ENCODE results near the gene UBXN2A.

Gene UBXN2A

GRCh38 chr2:23941644-23942043 is 1.4 kb downstream of the UBXN2A start:
- H2BK120ac ChIP-seq (ENCODE audit: low read depth, low read length) = no peak overlapping the region
- H2BK12ac ChIP-seq (ENCODE audit: low read length) = no peak overlapping the region
- no peak overlapping the region for H2BK5ac ChIP-seq (ENCODE audit: low read length)
- H4K8ac ChIP-seq (ENCODE audit: low read depth, low read length) = no peak overlapping the region
- no peak overlapping the region for H2AK5ac ChIP-seq (ENCODE audit: low read depth, low read length)
- no peak overlapping the region for H3K14ac ChIP-seq (ENCODE audit: low read length)
- no peaks in the 10 kb centered on the region for H3K79me1 ChIP-seq (ENCODE audit: low read depth, low read length)
- no peak overlapping the region for H3K4me2 ChIP-seq (ENCODE audit: insufficient read depth, low read length, poor library complexity, severe bottlenecking)
- peak overlapping the region in 1 of 2 donors; percentile 97 for H3K4me3 ChIP-seq (ENCODE audit: low read length in 2 of 2)
- no peak overlapping the region for H3K4ac ChIP-seq (ENCODE audit: low read length)
- WGBS, 2 donors (ENCODE audit: extremely low coverage in 2 of 2, insufficient read length in 2 of 2, insufficient replicate concordance in 1 of 2) = no CpG with 5 or more reads among the region's 8 CpGs
- no peak overlapping the region for H3K27ac ChIP-seq (replicated peaks; ENCODE audit: low read length)
- H3K36me3 ChIP-seq (replicated peaks in 1 of 2; ENCODE audit: control insufficient read depth in 2 of 2, insufficient read depth in 2 of 2, low read length in 2 of 2) = peaks cover 0 to 24% of the 10 kb centered on the region in 2 donors
- no peak overlapping the region for H4K91ac ChIP-seq (ENCODE audit: low read depth, low read length, poor library complexity)
- H2BK15ac ChIP-seq (ENCODE audit: low read length) = no peak overlapping the region
- no peak overlapping the region for H3K18ac ChIP-seq (ENCODE audit: low read length)
- H3K23ac ChIP-seq (ENCODE audit: low read depth, low read length, poor library complexity) = no peak overlapping the region
- peaks cover 2 to 5% of the 10 kb centered on the region in 2 donors for H3K4me1 ChIP-seq (ENCODE audit: control insufficient read depth in 2 of 2, insufficient read depth in 1 of 2, low read depth in 1 of 2, low read length in 2 of 2)
- no peak for DNase-seq (ENCODE audit: low spot score)
- no peak overlapping the region for H3K9ac ChIP-seq (ENCODE audit: low read depth, low read length, poor library complexity)
- H3K27me3 ChIP-seq (ENCODE audit: control insufficient read depth in 3 of 3, insufficient read depth in 3 of 3, low read depth in 1 of 3, low read length in 3 of 3) = peaks cover 0 to 2% (median 0%) of the 10 kb centered on the region in 3 experiments
- H2AFZ ChIP-seq (ENCODE audit: low read length) = no peak overlapping the region
- H3K9me3 ChIP-seq (replicated peaks in 1 of 2; ENCODE audit: control insufficient read depth in 2 of 2, insufficient read depth in 1 of 2, low read depth in 1 of 2, low read length in 2 of 2) = no peaks in the 10 kb centered on the region

GRCh38 chr2:23943666-23944065 is 3.4 kb downstream of the UBXN2A start:
- Histone ChIP-seq H3K4ac (ENCODE audit: low read length) (no peak overlapping the region), H3K4me3 (ENCODE audit: low read length in 2 of 2) (no peak overlapping the region), H3K4me2 (ENCODE audit: insufficient read depth, low read length, poor library complexity, severe bottlenecking) (no peak overlapping the region), H3K18ac (ENCODE audit: low read length) (no peak overlapping the region), H3K27me3 (ENCODE audit: control insufficient read depth in 3 of 3, insufficient read depth in 3 of 3, low read depth in 1 of 3, low read length in 3 of 3) (peaks cover 0 to 2% (median 0%) of the 10 kb centered on the region in 3 experiments), H2BK12ac (ENCODE audit: low read length) (no peak overlapping the region), H3K4me1 (ENCODE audit: control insufficient read depth in 2 of 2, insufficient read depth in 1 of 2, low read depth in 1 of 2, low read length in 2 of 2) (peaks cover 2 to 5% of the 10 kb centered on the region in 2 donors), H2AFZ (ENCODE audit: low read length) (no peak overlapping the region), H3K79me1 (ENCODE audit: low read depth, low read length) (no peaks in the 10 kb centered on the region), H3K36me3 (replicated peaks in 1 of 2; ENCODE audit: control insufficient read depth in 2 of 2, insufficient read depth in 2 of 2, low read length in 2 of 2) (peaks cover 0 to 36% of the 10 kb centered on the region in 2 donors), H3K9me3 (replicated peaks in 1 of 2; ENCODE audit: control insufficient read depth in 2 of 2, insufficient read depth in 1 of 2, low read depth in 1 of 2, low read length in 2 of 2) (no peaks in the 10 kb centered on the region), H3K27ac (replicated peaks; ENCODE audit: low read length) (no peak overlapping the region), H2BK120ac (ENCODE audit: low read depth, low read length) (no peak overlapping the region), H3K9ac (ENCODE audit: low read depth, low read length, poor library complexity) (no peak overlapping the region), H3K23ac (ENCODE audit: low read depth, low read length, poor library complexity) (no peak overlapping the region), H2BK15ac (ENCODE audit: low read length) (no peak overlapping the region), H4K91ac (ENCODE audit: low read depth, low read length, poor library complexity) (no peak overlapping the region), H2AK5ac (ENCODE audit: low read depth, low read length) (no peak overlapping the region), H2BK5ac (ENCODE audit: low read length) (no peak overlapping the region), H4K8ac (ENCODE audit: low read depth, low read length) (no peak overlapping the region), H3K14ac (ENCODE audit: low read length) (no peak overlapping the region)
- WGBS, 2 donors (ENCODE audit: extremely low coverage in 2 of 2, insufficient read length in 2 of 2, insufficient replicate concordance in 1 of 2) = no CpG with 5 or more reads among the region's 11 CpGs
- no peak for DNase-seq (ENCODE audit: low spot score)

- no CpG with 5 or more reads among the region's 1 CpG for WGBS, 2 donors (ENCODE audit: extremely low coverage in 2 of 2, insufficient read length in 2 of 2, insufficient replicate concordance in 1 of 2)
- H3K14ac ChIP-seq (ENCODE audit: low read length) = no peak overlapping the region
- H3K36me3 ChIP-seq (replicated peaks in 1 of 2; ENCODE audit: control insufficient read depth in 2 of 2, insufficient read depth in 2 of 2, low read length in 2 of 2) = peaks cover 0 to 36% of the 10 kb centered on the region in 2 donors
- H3K4me2 ChIP-seq (ENCODE audit: insufficient read depth, low read length, poor library complexity, severe bottlenecking) = no peak overlapping the region
- H3K9me3 ChIP-seq (replicated peaks in 1 of 2; ENCODE audit: control insufficient read depth in 2 of 2, insufficient read depth in 1 of 2, low read depth in 1 of 2, low read length in 2 of 2) = no peaks in the 10 kb centered on the region
- H3K23ac ChIP-seq (ENCODE audit: low read depth, low read length, poor library complexity) = no peak overlapping the region
- no peak overlapping the region for H4K8ac ChIP-seq (ENCODE audit: low read depth, low read length)
- peaks cover 0 to under 1% (median 0%) of the 10 kb centered on the region in 3 experiments for H3K27me3 ChIP-seq (ENCODE audit: control insufficient read depth in 3 of 3, insufficient read depth in 3 of 3, low read depth in 1 of 3, low read length in 3 of 3)
- no peak overlapping the region for H3K4me3 ChIP-seq (ENCODE audit: low read length in 2 of 2)
- H2BK5ac ChIP-seq (ENCODE audit: low read length) = no peak overlapping the region
- H3K9ac ChIP-seq (ENCODE audit: low read depth, low read length, poor library complexity) = no peak overlapping the region
- H2BK15ac ChIP-seq (ENCODE audit: low read length) = no peak overlapping the region
- H3K27ac ChIP-seq (replicated peaks; ENCODE audit: low read length) = no peak overlapping the region
- H3K4ac ChIP-seq (ENCODE audit: low read length) = no peak overlapping the region
- no peak overlapping the region for H2AFZ ChIP-seq (ENCODE audit: low read length)
- H2AK5ac ChIP-seq (ENCODE audit: low read depth, low read length) = no peak overlapping the region
- H3K4me1 ChIP-seq (ENCODE audit: control insufficient read depth in 2 of 2, insufficient read depth in 1 of 2, low read depth in 1 of 2, low read length in 2 of 2) = peaks cover 2% of the 10 kb centered on the region in 2 donors
- no peak overlapping the region for H2BK120ac ChIP-seq (ENCODE audit: low read depth, low read length)
- no peak overlapping the region for H3K18ac ChIP-seq (ENCODE audit: low read length)
- H3K79me1 ChIP-seq (ENCODE audit: low read depth, low read length) = no peaks in the 10 kb centered on the region
- no peak overlapping the region for H2BK12ac ChIP-seq (ENCODE audit: low read length)
- H4K91ac ChIP-seq (ENCODE audit: low read depth, low read length, poor library complexity) = no peak overlapping the region
- DNase-seq (ENCODE audit: low spot score) = no peak
These were observed 4.3 kb downstream of the UBXN2A start for GRCh38 chr2:23944527-23944926.

GRCh38 chr2:23944976-23945375 is 4.7 kb downstream of the UBXN2A start:
- Histone ChIP-seq H3K4ac (ENCODE audit: low read length) (no peak overlapping the region), H3K14ac (ENCODE audit: low read length) (no peak overlapping the region), H3K36me3 (replicated peaks in 1 of 2; ENCODE audit: control insufficient read depth in 2 of 2, insufficient read depth in 2 of 2, low read length in 2 of 2) (peaks cover 0 to 36% of the 10 kb centered on the region in 2 donors), H2BK120ac (ENCODE audit: low read depth, low read length) (no peak overlapping the region), H2BK12ac (ENCODE audit: low read length) (no peak overlapping the region), H3K4me2 (ENCODE audit: insufficient read depth, low read length, poor library complexity, severe bottlenecking) (no peak overlapping the region), H3K18ac (ENCODE audit: low read length) (no peak overlapping the region), H3K9ac (ENCODE audit: low read depth, low read length, poor library complexity) (no peak overlapping the region), H2BK5ac (ENCODE audit: low read length) (no peak overlapping the region), H3K4me1 (ENCODE audit: control insufficient read depth in 2 of 2, insufficient read depth in 1 of 2, low read depth in 1 of 2, low read length in 2 of 2) (peaks cover 1 to 2% of the 10 kb centered on the region in 2 donors), H3K27ac (replicated peaks; ENCODE audit: low read length) (no peak overlapping the region), H2BK15ac (ENCODE audit: low read length) (no peak overlapping the region), H3K23ac (ENCODE audit: low read depth, low read length, poor library complexity) (no peak overlapping the region), H3K79me1 (ENCODE audit: low read depth, low read length) (no peaks in the 10 kb centered on the region), H4K8ac (ENCODE audit: low read depth, low read length) (no peak overlapping the region), H3K27me3 (ENCODE audit: control insufficient read depth in 3 of 3, insufficient read depth in 3 of 3, low read depth in 1 of 3, low read length in 3 of 3) (no peaks in the 10 kb centered on the region), H3K4me3 (ENCODE audit: low read length in 2 of 2) (no peak overlapping the region), H2AK5ac (ENCODE audit: low read depth, low read length) (no peak overlapping the region), H3K9me3 (replicated peaks in 1 of 2; ENCODE audit: control insufficient read depth in 2 of 2, insufficient read depth in 1 of 2, low read depth in 1 of 2, low read length in 2 of 2) (no peaks in the 10 kb centered on the region), H4K91ac (ENCODE audit: low read depth, low read length, poor library complexity) (no peak overlapping the region), H2AFZ (ENCODE audit: low read length) (no peak overlapping the region)
- DNase-seq (ENCODE audit: low spot score) = no peak
